IMR-90 (cell line): ENCODE measurements around the gene PIEZO1. TPM values are rescaled to one million over a fixed set of nuclear protein-coding genes. Genes with fewer than 3 reads are reported as not detected.

Experiments
- ATAC-seq: fragments of 200-7000 bp; cut with Tn5 transposase; 2 replicates; pipeline ENCODE4 v1.9.1; 2020; ENCODE audit warnings: low read depth, mild to moderate bottlenecking, moderate library complexity
- BruUV-seq: library from RNA; stranded (reverse); fragments of 400-500 nt; replicated peaks from 2 replicates; lab custom pipeline; 2021; lab: Mats Ljungman, UMichigan
- CTCF ChIA-PET: fragments of 300-600 bp; formaldehyde crosslinking; extraction: SDS; loops from one replicate; lab custom pipeline; 2021; ENCODE audit warnings: antibody characterized with exemption; lab: Yijun Ruan, JAX
- POLR2A ChIA-PET: fragments of 300-600 bp; sonication (Branson Sonifier 250); formaldehyde crosslinking; loops from one replicate; lab custom pipeline; 2022; ENCODE audit warnings: antibody characterized with exemption; ENCODE audit not compliant: unreplicated experiment; lab: Charles Lee
- DNase-seq: peaks from one replicate; pipeline ENCODE4 v3.0.0; 2013
- H2AFZ ChIP-seq: replicated peaks from 2 replicates; pipeline ENCODE3; 2013; ENCODE audit warnings: low read length, mild to moderate bottlenecking; ENCODE audit not compliant: poor library complexity
- H2AK5ac ChIP-seq: 2 replicates; pipeline ENCODE4 v1.6.1; 2013; ENCODE audit warnings: low read depth, low read length, inconsistent platforms
- H2AK9ac ChIP-seq: replicated peaks from 2 replicates; pipeline ENCODE3; 2013; ENCODE audit warnings: mild to moderate bottlenecking, low read depth, low read length, moderate library complexity; ENCODE audit not compliant: poor library complexity
- H2BK120ac ChIP-seq: 2 replicates; pipeline ENCODE4 v1.6.1; 2013; ENCODE audit warnings: low read depth, low read length, inconsistent platforms
- H2BK15ac ChIP-seq: 3 replicates; pipeline ENCODE4 v1.6.1; 2013; ENCODE audit warnings: low read depth, low read length, inconsistent platforms
- H2BK20ac ChIP-seq: 2 replicates; pipeline ENCODE4 v1.6.1; 2013; ENCODE audit warnings: low read depth, mild to moderate bottlenecking, inconsistent platforms, low read length, moderate library complexity
- H2BK5ac ChIP-seq: 2 replicates; pipeline ENCODE4 v1.6.1; 2013; ENCODE audit warnings: mild to moderate bottlenecking, low read depth, low read length, inconsistent platforms; ENCODE audit not compliant: poor library complexity, severe bottlenecking
- H3K14ac ChIP-seq: replicated peaks from 2 replicates; pipeline ENCODE4 v1.6.1; 2013; ENCODE audit warnings: low read depth, low read length, inconsistent platforms
- H3K18ac ChIP-seq: 2 replicates; pipeline ENCODE4 v1.6.1; 2013; ENCODE audit warnings: low read depth, low read length, control low read depth
- H3K23ac ChIP-seq: 2 replicates; pipeline ENCODE4 v1.6.1; 2013; ENCODE audit warnings: low read depth, low read length, inconsistent platforms
- H3K27ac ChIP-seq: 2 replicates; pipeline ENCODE4 v1.5.1; 2013; ENCODE audit warnings: mild to moderate bottlenecking, control low read depth, low read length; ENCODE audit not compliant: insufficient read depth
- H3K27me3 ChIP-seq: 2 replicates; pipeline ENCODE4 v1.6.1; 2013; ENCODE audit warnings: low read length; ENCODE audit not compliant: control insufficient read depth, insufficient read depth
- H3K36me3 ChIP-seq: 2 replicates; pipeline ENCODE4 v1.6.1; 2013; ENCODE audit warnings: low read length, mixed read lengths; ENCODE audit not compliant: control insufficient read depth, insufficient read depth
- H3K4ac ChIP-seq: 2 replicates; pipeline ENCODE4 v1.6.1; 2013; ENCODE audit warnings: low read depth, low read length, inconsistent platforms
- H3K4me1 ChIP-seq: 2 replicates; pipeline ENCODE4 v1.6.1; 2013; ENCODE audit warnings: low read length, mixed read lengths; ENCODE audit not compliant: control insufficient read depth, insufficient read depth
- H3K4me2 ChIP-seq: 2 replicates; pipeline ENCODE4 v1.6.1; 2013; ENCODE audit warnings: low read depth, mild to moderate bottlenecking, control low read depth, low read length, moderate library complexity
- H3K4me3 ChIP-seq: 2 replicates; pipeline ENCODE4 v1.5.1; 2013; ENCODE audit warnings: low read depth, mild to moderate bottlenecking, control low read depth, low read length, moderate library complexity; ENCODE audit not compliant: insufficient read depth
- H3K56ac ChIP-seq: 2 replicates; pipeline ENCODE4 v1.6.1; 2013; ENCODE audit warnings: low read length, inconsistent platforms; ENCODE audit not compliant: insufficient read depth; ENCODE audit errors: extremely low read depth
- H3K79me1 ChIP-seq, 2 experiments: 2 replicates each; pipeline ENCODE4 v1.6.1; 2013; ENCODE audit warnings: low read length in 2 of 2, inconsistent platforms in 1 of 2, low read depth in 1 of 2
- H3K9ac ChIP-seq: 2 replicates; pipeline ENCODE4 v1.6.1; 2013; ENCODE audit warnings: low read depth, low read length, control low read depth
- H3K9me1 ChIP-seq: 2 replicates; pipeline ENCODE4 v1.6.1; 2013; ENCODE audit warnings: low read length, inconsistent platforms; ENCODE audit not compliant: insufficient read depth
- H3K9me3 ChIP-seq: 2 replicates; pipeline ENCODE4 v1.6.1; 2013; ENCODE audit warnings: low read length; ENCODE audit not compliant: control insufficient read depth, insufficient read depth
- H4K20me1 ChIP-seq: 2 replicates; pipeline ENCODE4 v1.6.1; 2013; ENCODE audit warnings: low read length, inconsistent platforms; ENCODE audit not compliant: insufficient read depth
- H4K5ac ChIP-seq: 2 replicates; pipeline ENCODE4 v1.6.1; 2013; ENCODE audit warnings: mild to moderate bottlenecking, low read depth, low read length, control low read depth
- H4K8ac ChIP-seq, 2 experiments: 2 replicates each; pipeline ENCODE4 v1.6.1; 2013; ENCODE audit warnings: low read depth in 2 of 2, low read length in 2 of 2, control low read depth in 1 of 2, inconsistent platforms in 1 of 2
- H4K91ac ChIP-seq: 2 replicates; pipeline ENCODE4 v1.6.1; 2013; ENCODE audit warnings: low read depth, low read length, inconsistent platforms; ENCODE audit not compliant: insufficient read depth
- BHLHE40 ChIP-seq: fragments of 150-350 bp; IDR thresholded peaks from 2 replicates; pipeline ENCODE4 v1.6.1; 2016; ENCODE audit warnings: mild to moderate bottlenecking, low read depth, low read length
- CEBPB ChIP-seq: IDR thresholded peaks from 2 replicates; pipeline ENCODE4 v1.6.1; 2012; ENCODE audit warnings: low read depth, low read length, improper control_type of control experiment
- CHD1 ChIP-seq: IDR thresholded peaks from 2 replicates; pipeline ENCODE4 v1.6.1; 2012; ENCODE audit warnings: low read depth, low read length, improper control_type of control experiment
- CTCF ChIP-seq: conservative IDR thresholded peaks from 2 replicates; pipeline ENCODE4 v1.5.1; 2012; ENCODE audit warnings: mild to moderate bottlenecking, low read depth, low read length, improper control_type of control experiment
- ELK1 ChIP-seq: fragments of 150-350 bp; IDR thresholded peaks from 2 replicates; pipeline ENCODE4 v1.6.1; 2016; ENCODE audit warnings: low read depth, mild to moderate bottlenecking, low read length, moderate library complexity, borderline replicate concordance
- FOS ChIP-seq: fragments of 150-350 bp; IDR thresholded peaks from 2 replicates; pipeline ENCODE4 v1.6.1; 2016; ENCODE audit warnings: low read depth, low read length
- MAFK ChIP-seq: IDR thresholded peaks from 2 replicates; pipeline ENCODE4 v1.6.1; 2012; ENCODE audit warnings: low read depth, low read length, improper control_type of control experiment
- MAZ ChIP-seq: IDR thresholded peaks from 2 replicates; pipeline ENCODE4 v1.6.1; 2012; ENCODE audit warnings: low read depth, mild to moderate bottlenecking, low read length, improper control_type of control experiment, moderate library complexity, borderline replicate concordance
- MXI1 ChIP-seq: IDR thresholded peaks from 2 replicates; pipeline ENCODE4 v1.6.1; 2012; ENCODE audit warnings: low read depth, mild to moderate bottlenecking, low read length, moderate library complexity, borderline replicate concordance
- NFE2L2 ChIP-seq: fragments of 150-350 bp; IDR thresholded peaks from 2 replicates; pipeline ENCODE4 v1.6.1; 2016; ENCODE audit warnings: low read depth, mild to moderate bottlenecking, low read length
- POLR2A ChIP-seq: IDR thresholded peaks from 2 replicates; pipeline ENCODE4 v1.6.1; 2012; ENCODE audit warnings: mild to moderate bottlenecking, low read depth, low read length
- RAD21 ChIP-seq: IDR thresholded peaks from 2 replicates; pipeline ENCODE4 v1.6.1; 2012; ENCODE audit warnings: low read length, improper control_type of control experiment
- RCOR1 ChIP-seq: IDR thresholded peaks from 2 replicates; pipeline ENCODE4 v1.6.1; 2012; ENCODE audit warnings: mild to moderate bottlenecking, low read length, improper control_type of control experiment; ENCODE audit not compliant: insufficient replicate concordance
- RFX5 ChIP-seq: IDR thresholded peaks from 2 replicates; pipeline ENCODE4 v1.8.0; 2012; ENCODE audit warnings: low read depth, mild to moderate bottlenecking, low read length, moderate library complexity
- SMC3 ChIP-seq: fragments of 150-350 bp; IDR thresholded peaks from 2 replicates; pipeline ENCODE4 v1.6.1; 2016; ENCODE audit warnings: low read depth, mild to moderate bottlenecking, antibody characterized with exemption, low read length, moderate library complexity
- USF2 ChIP-seq: fragments of 150-350 bp; IDR thresholded peaks from 2 replicates; pipeline ENCODE4 v1.6.1; 2017; ENCODE audit warnings: mild to moderate bottlenecking, antibody characterized with exemption, low read length, low read depth
- WGBS, 2 experiments: methylation state at CpG; one replicate each; pipeline versions ENCODE4 v1.1.5 to v1.1.7; 2013; ENCODE audit warnings: missing lambda C conversion rate in 2 of 2; ENCODE audit not compliant: insufficient read length in 1 of 2; ENCODE audit errors: extremely low coverage in 2 of 2; 5-methylcytosine and 5-hydroxymethylcytosine counted together
- dilution Hi-C: fragments of 300-500 bp; cut with HindIII; formaldehyde crosslinking; loops from one replicate; pipeline ENCODE4 v1.14.3; 2018; ENCODE audit warnings: low sequenced_read_pairs; ENCODE audit not compliant: unreplicated experiment
- in situ Hi-C: fragments of 300-500 bp; cut with MboI; formaldehyde crosslinking; loops from 3 replicates; pipeline ENCODE4 v1.14.3; 2019; ENCODE audit warnings: low sequenced_read_pairs, inconsistent platforms, mixed read lengths
- intact Hi-C: fragments of 100-400 bp; cut with micrococcal nuclease; formaldehyde crosslinking; loops from 2 replicates; pipeline ENCODE4 v1.10.0; 2022
- polyA plus RNA-seq, 3 experiments: library from polyadenylated mRNA; depleted of rRNA; stranded (reverse); fragments of >200 nt; gene quantifications; 2 replicates each; pipeline ENCODE4 v1.2.3, GENCODE V29; 2012; ENCODE audit warnings: low replicate concordance in 1 of 3
- total RNA-seq: library from RNA; depleted of rRNA; stranded (reverse); fragments of >200 nt; gene quantifications from 2 replicates; pipeline ENCODE4 v1.2.3, GENCODE V29; 2012

The PIEZO1 gene
- total and polyA plus RNA-seq, 2 of the 4 experiments (the other 2 are of a cell fraction), result 36.2 to 372 TPM

GRCh38 chr16:88665570-88665969, 119.5 kb downstream of the PIEZO1 start:
- Histone ChIP-seq H2AK5ac (no peak overlapping the region), H3K79me1 (peaks cover 16 to 22% of the 10 kb centered on the region in 2 experiments), H3K4me3 (no peak overlapping the region), H3K4ac (no peak overlapping the region), H2BK20ac (no peak overlapping the region), H3K9me1 (no peaks in the 10 kb centered on the region), H3K27ac (no peak overlapping the region), H4K5ac (no peak overlapping the region), H3K14ac (no peak overlapping the region), H3K18ac (no peak overlapping the region), H3K56ac (no peak overlapping the region), H2BK5ac (no peak overlapping the region), H3K9me3 (no peaks in the 10 kb centered on the region), H2AFZ (no peak overlapping the region), H3K9ac (no peak overlapping the region), H2AK9ac (no peak overlapping the region), H3K4me2 (no peak overlapping the region), H3K4me1 (no peaks in the 10 kb centered on the region), H2BK15ac (no peak overlapping the region), H3K23ac (no peak overlapping the region), H3K27me3 (no peaks in the 10 kb centered on the region), H3K36me3 (peaks cover 2% of the 10 kb centered on the region; the same call in 1 of the 2 replicates), H2BK120ac (no peak overlapping the region), H4K91ac (no peak overlapping the region), H4K20me1 (no peaks in the 10 kb centered on the region), H4K8ac (no peak overlapping the region)
- 100% methylated on average over 1 of the region's 3 CpGs; no CpG with 5 or more reads in 1 of the 2 experiments for WGBS, 2 experiments
- in situ Hi-C loops (no loop called here), intact Hi-C loops (no loop called here), dilution Hi-C loops (no loop called here)
- ATAC-seq (no peak), DNase-seq (no peak)
- TF ChIP-seq ELK1, result no peak
- TF ChIP-seq CHD1, result no peak
- TF ChIP-seq FOS, result no peak
- no peak for TF ChIP-seq RCOR1
- no peak for TF ChIP-seq BHLHE40
- no peak for TF ChIP-seq NFE2L2
- TF ChIP-seq POLR2A, result no peak
- no peak for TF ChIP-seq MAZ
- no peak for TF ChIP-seq USF2
- no peak for TF ChIP-seq CTCF
- TF ChIP-seq RAD21, result no peak
- TF ChIP-seq RFX5, result no peak
- no peak for TF ChIP-seq MXI1
- TF ChIP-seq MAFK, result no peak
- no peak for TF ChIP-seq SMC3
- TF ChIP-seq CEBPB, result no peak
- ChIA-PET CTCF (no interaction called here), POLR2A (no interaction called here)
- no TSS peak for BruUV-seq
